Measurements from ENCODE around the gene SYCE3. TPM values are rescaled to one million over a fixed set of nuclear protein-coding genes. Genes with fewer than 3 reads are reported as not detected.

Gene SYCE3
- total and polyA plus RNA-seq, 9 of the 15 experiments (the other 6 are each of a cell fraction or from before 2014, with no cell fraction given): 0.56 TPM; not detected in 8

DNA sequence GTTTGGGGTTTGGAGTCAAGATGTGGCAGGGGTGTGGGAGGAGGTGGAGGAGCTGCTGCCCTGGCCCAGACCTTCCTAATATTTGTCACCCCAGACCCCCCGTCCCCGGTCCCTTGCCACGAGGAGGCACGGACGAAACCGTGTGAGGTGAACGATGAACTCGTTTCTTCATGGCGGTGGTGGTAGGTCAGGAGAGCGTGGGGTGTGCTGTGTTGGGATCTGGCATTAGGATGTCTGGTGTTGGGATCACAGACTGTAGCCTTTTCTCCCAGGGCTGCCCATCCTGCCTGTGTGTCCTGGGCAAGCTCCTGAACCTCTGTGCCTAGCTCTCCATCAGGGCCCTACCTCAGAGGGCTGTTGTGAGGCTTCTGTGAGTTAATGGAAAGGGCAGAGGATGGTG lies 46.3 kb upstream of the SYCE3 start:
- Histone ChIP-seq H3K9me3 (replicated peaks; ENCODE audit: control insufficient read depth, insufficient read depth, low read depth, low read length) (no peaks in the 10 kb centered on the region), H3K79me2 (ENCODE audit: control insufficient read depth, insufficient read depth, low read length) (no peaks in the 10 kb centered on the region), H3K4me2 (ENCODE audit: insufficient read depth, low read length) (no peak overlapping the region), H3K4me3 (no peak overlapping the region), H3K27ac (ENCODE audit: extremely low read depth, low read depth, low read length) (no peak overlapping the region), H3K4me1 (replicated peaks in 1 of 2; ENCODE audit: control insufficient read depth in 2 of 2, insufficient read depth in 2 of 2, low read length in 2 of 2) (peaks cover 13 to 19% of the 10 kb centered on the region in 2 experiments; a peak in 4 of 5 replicates), H3K9me1 (ENCODE audit: control insufficient read depth, insufficient read depth, low read length) (no peaks in the 10 kb centered on the region), H4K20me1 (replicated peaks; ENCODE audit: control insufficient read depth, insufficient read depth, low read length) (no peaks in the 10 kb centered on the region), H3K36me3 (ENCODE audit: control insufficient read depth, insufficient read depth, low read length) (no peaks in the 10 kb centered on the region), H3K27me3 (ENCODE audit: control insufficient read depth in 2 of 2, insufficient read depth in 2 of 2, low read length in 2 of 2) (peaks cover 25 to 73% of the 10 kb centered on the region in 2 experiments), H3K9ac (ENCODE audit: insufficient read depth in 1 of 2, low read depth in 2 of 2, low read length in 2 of 2) (no peak overlapping the region), H2AFZ (ENCODE audit: low read depth, low read length) (no peak overlapping the region)
- WGBS (ENCODE audit: insufficient coverage, low coverage, missing lambda C conversion rate): 5% methylated on average over 10 of the region's 10 CpGs
- no peak for DNase-seq (ENCODE audit: extremely low read depth in 1 of 4, low spot score in 3 of 4)
- FAIRE-seq: no peak
- POLR2A ChIA-PET: interaction anchor here (0.8 kb wide), 1 partner anchor 12 kb away, joined by 4 read pairs; no protein-coding TSS in a partner anchor
- no peak for ATAC-seq
- CTCF ChIA-PET (ENCODE audit: low intra/inter-chr PET ratio): no interaction called here
- BruUV-seq (replicated peaks): no TSS peak
- in situ Hi-C loops (cut with MboI) (no loop called here), intact Hi-C loops (cut with micrococcal nuclease) (no loop called here)
- TF ChIP-seq, protein P1, sequence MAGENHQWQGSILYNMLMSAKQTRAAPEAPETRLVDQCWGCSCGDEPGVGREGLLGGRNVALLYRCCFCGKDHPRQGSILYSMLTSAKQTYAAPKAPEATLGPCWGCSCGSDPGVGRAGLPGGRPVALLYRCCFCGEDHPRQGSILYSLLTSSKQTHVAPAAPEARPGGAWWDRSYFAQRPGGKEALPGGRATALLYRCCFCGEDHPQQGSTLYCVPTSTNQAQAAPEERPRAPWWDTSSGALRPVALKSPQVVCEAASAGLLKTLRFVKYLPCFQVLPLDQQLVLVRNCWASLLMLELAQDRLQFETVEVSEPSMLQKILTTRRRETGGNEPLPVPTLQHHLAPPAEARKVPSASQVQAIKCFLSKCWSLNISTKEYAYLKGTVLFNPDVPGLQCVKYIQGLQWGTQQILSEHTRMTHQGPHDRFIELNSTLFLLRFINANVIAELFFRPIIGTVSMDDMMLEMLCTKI (IDR thresholded peaks at IDR 0.05; ENCODE audit: partially characterized antibody): no peak
- TF ChIP-seq STAT5A (IDR thresholded peaks at IDR 0.05; ENCODE audit: borderline replicate concordance, low read length) (no peak), CCAR2 (IDR thresholded peaks at IDR 0.05; ENCODE audit: low read depth, low read length) (no peak), ZC3H11A (IDR thresholded peaks at IDR 0.05; ENCODE audit: low read depth, low read length) (no peak), NRF1 (conservative IDR thresholded peaks at IDR 0.05 in 1 of 2, IDR thresholded peaks at IDR 0.05 in 1 of 2) (no peak), NR4A1 (CRISPR knock-in tag; IDR thresholded peaks at IDR 0.05) (no peak), NR4A1 (tag; IDR thresholded peaks at IDR 0.05) (no peak), NR3C1 (CRISPR knock-in tag; IDR thresholded peaks at IDR 0.05) (no peak), TEAD2 (tag; IDR thresholded peaks at IDR 0.05) (no peak), KDM4B (IDR thresholded peaks at IDR 0.05; ENCODE audit: borderline replicate concordance in 2 of 2, low read depth in 1 of 2) (no peak), PPARD (CRISPR knock-in tag; IDR thresholded peaks at IDR 0.05) (no peak)
- TF ChIP-seq, protein P2, sequence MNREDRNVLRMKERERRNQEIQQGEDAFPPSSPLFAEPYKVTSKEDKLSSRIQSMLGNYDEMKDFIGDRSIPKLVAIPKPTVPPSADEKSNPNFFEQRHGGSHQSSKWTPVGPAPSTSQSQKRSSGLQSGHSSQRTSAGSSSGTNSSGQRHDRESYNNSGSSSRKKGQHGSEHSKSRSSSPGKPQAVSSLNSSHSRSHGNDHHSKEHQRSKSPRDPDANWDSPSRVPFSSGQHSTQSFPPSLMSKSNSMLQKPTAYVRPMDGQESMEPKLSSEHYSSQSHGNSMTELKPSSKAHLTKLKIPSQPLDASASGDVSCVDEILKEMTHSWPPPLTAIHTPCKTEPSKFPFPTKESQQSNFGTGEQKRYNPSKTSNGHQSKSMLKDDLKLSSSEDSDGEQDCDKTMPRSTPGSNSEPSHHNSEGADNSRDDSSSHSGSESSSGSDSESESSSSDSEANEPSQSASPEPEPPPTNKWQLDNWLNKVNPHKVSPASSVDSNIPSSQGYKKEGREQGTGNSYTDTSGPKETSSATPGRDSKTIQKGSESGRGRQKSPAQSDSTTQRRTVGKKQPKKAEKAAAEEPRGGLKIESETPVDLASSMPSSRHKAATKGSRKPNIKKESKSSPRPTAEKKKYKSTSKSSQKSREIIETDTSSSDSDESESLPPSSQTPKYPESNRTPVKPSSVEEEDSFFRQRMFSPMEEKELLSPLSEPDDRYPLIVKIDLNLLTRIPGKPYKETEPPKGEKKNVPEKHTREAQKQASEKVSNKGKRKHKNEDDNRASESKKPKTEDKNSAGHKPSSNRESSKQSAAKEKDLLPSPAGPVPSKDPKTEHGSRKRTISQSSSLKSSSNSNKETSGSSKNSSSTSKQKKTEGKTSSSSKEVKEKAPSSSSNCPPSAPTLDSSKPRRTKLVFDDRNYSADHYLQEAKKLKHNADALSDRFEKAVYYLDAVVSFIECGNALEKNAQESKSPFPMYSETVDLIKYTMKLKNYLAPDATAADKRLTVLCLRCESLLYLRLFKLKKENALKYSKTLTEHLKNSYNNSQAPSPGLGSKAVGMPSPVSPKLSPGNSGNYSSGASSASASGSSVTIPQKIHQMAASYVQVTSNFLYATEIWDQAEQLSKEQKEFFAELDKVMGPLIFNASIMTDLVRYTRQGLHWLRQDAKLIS (CRISPR knock-in tag; IDR thresholded peaks at IDR 0.05): no peak
- TF ChIP-seq, protein P3, sequence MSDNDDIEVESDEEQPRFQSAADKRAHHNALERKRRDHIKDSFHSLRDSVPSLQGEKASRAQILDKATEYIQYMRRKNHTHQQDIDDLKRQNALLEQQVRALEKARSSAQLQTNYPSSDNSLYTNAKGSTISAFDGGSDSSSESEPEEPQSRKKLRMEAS (CRISPR knock-in tag; IDR thresholded peaks at IDR 0.05): no peak
- TF ChIP-seq, protein P4, sequence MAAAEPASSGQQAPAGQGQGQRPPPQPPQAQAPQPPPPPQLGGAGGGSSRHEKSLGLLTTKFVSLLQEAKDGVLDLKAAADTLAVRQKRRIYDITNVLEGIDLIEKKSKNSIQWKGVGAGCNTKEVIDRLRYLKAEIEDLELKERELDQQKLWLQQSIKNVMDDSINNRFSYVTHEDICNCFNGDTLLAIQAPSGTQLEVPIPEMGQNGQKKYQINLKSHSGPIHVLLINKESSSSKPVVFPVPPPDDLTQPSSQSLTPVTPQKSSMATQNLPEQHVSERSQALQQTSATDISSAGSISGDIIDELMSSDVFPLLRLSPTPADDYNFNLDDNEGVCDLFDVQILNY (CRISPR knock-in tag; IDR thresholded peaks at IDR 0.05): no peak
- TF ChIP-seq, protein P5, sequence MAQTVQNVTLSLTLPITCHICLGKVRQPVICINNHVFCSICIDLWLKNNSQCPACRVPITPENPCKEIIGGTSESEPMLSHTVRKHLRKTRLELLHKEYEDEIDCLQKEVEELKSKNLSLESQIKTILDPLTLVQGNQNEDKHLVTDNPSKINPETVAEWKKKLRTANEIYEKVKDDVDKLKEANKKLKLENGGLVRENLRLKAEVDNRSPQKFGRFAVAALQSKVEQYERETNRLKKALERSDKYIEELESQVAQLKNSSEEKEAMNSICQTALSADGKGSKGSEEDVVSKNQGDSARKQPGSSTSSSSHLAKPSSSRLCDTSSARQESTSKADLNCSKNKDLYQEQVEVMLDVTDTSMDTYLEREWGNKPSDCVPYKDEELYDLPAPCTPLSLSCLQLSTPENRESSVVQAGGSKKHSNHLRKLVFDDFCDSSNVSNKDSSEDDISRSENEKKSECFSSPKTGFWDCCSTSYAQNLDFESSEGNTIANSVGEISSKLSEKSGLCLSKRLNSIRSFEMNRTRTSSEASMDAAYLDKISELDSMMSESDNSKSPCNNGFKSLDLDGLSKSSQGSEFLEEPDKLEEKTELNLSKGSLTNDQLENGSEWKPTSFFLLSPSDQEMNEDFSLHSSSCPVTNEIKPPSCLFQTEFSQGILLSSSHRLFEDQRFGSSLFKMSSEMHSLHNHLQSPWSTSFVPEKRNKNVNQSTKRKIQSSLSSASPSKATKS (CRISPR knock-in tag; IDR thresholded peaks at IDR 0.05): no peak

All from K562 (cell line).